DMS53 treated with DMSO at 0.1 percent for 48 hours (cell line): Measurements from ENCODE around the gene RPL3.
"Not testable (repeated sequence)": the region's sequence is repeated elsewhere in the genome, so short reads cannot be mapped to it uniquely, and the experiment has no call there.

Source experiments
- DNase-seq: peaks from one replicate; lab custom pipeline; 2025; ENCODE audit not compliant: unreplicated experiment; lab: John Stamatoyannopoulos, UW

The RPL3 gene

DNA sequence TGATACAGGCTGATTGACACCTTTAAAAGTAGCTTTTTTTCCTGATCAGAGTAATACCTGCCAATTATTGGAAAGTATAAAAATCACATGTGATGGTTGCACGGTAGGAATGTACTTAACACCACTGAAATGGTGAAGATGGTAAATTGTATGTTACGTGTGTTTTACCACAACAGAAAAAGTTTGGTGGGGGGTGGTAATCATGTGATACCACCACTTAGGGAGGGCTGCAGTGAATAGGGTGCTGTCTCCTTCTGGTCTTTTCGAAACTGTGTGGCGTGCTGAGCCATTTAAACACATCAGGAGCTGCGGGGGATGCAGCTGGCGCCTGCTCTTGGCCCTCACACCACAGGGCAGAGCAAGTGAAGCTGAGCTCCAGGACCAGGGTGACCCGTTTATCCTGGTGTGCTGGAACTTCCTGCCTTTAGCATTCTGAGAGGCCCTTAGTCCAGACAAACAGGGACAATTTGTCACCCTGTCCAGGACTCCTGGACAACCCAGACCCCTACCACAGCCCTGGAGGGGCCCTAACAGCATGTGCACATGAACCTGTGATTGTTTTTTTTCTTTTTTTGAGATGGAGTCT is 33.0 kb upstream of the RPL3 start:
- no peak for DNase-seq

DNA sequence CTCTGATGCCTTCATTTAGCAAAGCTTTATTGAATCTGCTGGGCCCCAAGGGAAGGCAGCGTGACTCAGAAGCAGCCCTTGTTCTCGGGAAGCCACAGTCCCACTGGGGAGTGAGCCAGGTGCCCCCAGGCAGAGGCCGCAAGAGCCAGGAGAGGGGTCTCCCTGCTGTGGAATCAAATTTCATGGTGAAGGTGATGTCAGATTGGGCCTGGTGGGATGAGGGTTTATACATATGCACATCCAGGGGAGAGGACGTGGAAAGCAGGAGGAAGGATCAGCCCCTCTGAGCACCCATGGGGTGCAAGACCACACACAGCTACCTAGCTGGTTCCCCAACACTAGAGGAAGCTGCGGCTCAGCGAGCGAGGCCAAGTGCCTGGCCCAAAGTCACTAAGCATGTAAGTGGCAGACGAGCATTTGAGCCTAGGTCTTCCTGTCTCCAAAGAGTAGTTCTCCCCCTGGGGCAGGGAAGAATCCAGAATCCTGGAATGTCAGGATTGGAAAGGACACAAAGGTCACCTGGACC is 32.3 kb upstream of the RPL3 start:
- DNase-seq = no peak

DNA sequence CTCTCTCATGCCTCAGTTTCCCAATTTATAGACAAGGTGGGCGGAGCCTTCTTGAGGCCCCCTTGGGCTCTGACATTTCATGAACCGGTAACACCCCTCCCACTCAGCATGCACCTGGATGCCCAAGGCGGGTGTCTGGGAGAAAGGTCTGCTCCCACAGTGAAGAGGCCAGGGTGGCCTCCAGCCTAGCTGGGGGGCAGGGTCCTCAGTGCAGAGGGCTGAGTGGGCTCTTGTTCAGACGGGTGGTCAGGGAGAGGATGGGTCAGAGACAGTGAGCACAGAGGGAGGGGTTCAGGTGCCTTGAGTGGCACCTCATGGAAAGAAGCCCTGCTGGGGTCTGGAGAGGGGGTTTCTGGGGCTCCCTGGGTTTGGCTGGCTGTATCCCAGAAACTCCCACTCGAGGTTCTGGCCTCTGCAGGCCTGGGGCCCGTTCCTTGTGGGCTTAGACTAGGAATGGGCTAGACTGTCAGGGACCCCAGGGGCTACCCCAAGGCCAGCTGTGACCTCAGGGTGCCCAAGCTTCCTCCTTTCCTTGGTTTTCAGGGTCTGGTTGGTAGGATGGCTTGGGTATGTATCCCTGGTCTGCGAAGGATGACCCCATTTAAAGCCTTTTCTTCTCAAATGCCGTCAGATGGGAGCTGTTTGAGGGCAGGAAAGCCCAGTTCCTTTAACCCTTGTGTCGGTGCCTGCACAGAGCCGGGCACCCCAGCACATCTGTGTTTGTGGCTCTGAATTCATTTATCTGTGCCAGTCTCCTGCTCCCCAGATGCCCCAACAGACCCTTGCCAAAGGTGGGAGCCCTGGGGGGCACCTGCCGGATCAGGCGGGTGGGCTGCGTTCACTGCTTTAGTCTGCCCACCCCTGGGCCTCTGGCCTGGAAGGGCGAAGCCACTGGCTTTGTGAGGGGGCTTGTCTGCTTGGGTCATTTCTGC is 31.6 kb upstream of the RPL3 start:
- no peak for DNase-seq

GRCh38 chr22:39349967-39350726 is 30.7 kb upstream of the RPL3 start, which contains the start of gene SYNGR1:
Gene SYNGR1, plus strand, starts transcription at chr22:39349991. Its CDS starts 20 bp downstream, at chr22:39350011.
- DNase-seq = no peak

GRCh38 chr22:39349506-39349966 is 30.1 kb upstream of the RPL3 start:
- DNase-seq = no peak

DNA sequence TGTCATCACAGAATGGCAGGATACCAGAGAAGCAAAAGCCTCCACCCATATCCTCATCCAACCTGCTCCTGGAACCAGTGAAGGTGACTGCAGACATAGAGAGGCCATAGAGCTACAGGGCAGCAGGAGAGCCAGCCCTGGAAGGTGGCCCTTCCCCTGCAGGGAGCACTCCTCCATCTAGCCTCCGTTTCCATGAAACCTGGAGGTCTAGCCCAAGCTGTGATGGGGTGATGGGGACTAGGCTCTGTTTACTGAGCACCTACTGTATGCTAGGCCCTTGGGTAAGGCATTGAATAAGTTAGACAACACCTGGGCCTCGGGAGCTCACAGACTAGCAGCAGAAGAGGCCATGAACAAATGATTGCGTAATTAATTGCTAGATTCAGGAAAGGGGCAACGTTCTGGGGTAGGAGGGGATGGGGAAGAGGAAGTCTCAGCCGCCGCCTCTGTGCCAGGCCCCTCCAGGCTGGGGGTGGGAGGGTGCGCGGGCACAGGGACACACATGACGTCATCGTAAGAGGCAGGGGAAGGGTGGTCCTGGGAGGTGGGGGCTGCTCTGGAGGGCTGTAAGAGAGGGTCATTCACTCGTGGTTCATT is 29.6 kb upstream of the RPL3 start:
- DNase-seq = no peak

- no peak for DNase-seq
Measured at GRCh38 chr22:39345231-39345630, 25.8 kb upstream of the RPL3 start.

- no peak for DNase-seq
Measured at GRCh38 chr22:39344046-39344390, 24.6 kb upstream of the RPL3 start.

GRCh38 chr22:39343259-39344045 is 24.0 kb upstream of the RPL3 start:
- DNase-seq = peak; percentile 54

DNA sequence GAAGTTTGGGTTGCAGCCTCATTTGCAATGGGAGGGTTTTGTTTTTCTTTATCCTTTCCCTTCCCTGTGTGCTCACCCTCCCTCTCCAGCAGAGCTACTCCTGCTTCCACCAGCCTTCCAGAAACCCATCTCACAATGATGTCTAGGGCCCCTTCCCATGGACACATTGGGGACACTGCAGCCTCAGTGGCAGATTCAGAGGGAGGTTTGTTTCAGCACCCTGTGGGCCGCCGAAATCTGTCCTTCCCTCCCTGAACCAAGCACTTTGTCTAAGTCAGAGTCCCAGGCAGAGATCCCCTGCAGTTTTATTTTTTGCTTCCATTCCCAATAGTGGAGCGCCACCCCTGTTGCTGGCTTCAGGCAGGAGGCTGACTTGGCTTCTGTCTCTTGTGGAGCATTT is 21.8 kb upstream of the RPL3 start:
- no peak for DNase-seq

DNA sequence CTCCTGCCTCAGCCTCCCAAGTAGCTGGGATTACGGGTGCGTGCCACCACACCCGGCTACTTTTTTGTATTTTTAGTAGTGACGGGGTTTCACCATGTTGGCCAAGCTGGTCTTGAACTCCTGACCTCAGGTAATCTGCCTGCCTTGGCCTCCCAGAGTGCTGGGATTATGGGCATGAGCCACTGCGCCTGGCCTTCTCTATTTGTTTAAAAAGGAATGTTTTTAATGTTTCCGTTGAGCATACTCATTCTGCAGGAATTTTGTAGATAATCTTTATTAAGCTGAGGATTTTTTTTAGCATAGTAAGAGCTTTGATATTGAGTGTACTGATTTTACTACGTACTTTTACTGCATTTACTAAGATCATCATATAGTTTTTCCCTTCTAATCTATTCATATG is 20.4 kb upstream of the RPL3 start:
- not testable (repeated sequence) for DNase-seq

- DNase-seq = no peak
Measured at GRCh38 chr22:39336411-39336810, 17.0 kb upstream of the RPL3 start.

GRCh38 chr22:39332441-39333064 is 13.1 kb upstream of the RPL3 start:
- no peak for DNase-seq

DNA sequence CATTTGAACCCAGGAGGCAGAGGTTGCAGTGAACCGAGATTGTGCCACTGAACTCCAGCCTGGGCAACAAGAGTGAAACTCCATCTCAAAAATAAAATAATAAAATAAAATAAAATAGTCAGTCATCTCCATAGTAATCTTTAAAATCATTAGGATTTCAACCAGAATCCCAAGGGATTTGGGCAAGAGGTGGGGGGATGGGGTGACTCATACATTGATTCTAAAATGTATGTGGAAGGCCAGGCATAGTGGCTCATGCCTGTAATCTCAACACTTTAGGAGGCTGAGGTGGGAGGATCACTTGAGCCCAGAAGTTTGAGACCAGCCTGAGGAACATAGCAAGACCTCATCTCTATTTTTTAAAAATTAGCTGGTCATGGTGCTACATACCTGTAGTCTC is 11.1 kb upstream of the RPL3 start:
- not testable (repeated sequence) for DNase-seq

- no peak for DNase-seq
Measured at GRCh38 chr22:39327995-39328754, 8.8 kb upstream of the RPL3 start.

DNA sequence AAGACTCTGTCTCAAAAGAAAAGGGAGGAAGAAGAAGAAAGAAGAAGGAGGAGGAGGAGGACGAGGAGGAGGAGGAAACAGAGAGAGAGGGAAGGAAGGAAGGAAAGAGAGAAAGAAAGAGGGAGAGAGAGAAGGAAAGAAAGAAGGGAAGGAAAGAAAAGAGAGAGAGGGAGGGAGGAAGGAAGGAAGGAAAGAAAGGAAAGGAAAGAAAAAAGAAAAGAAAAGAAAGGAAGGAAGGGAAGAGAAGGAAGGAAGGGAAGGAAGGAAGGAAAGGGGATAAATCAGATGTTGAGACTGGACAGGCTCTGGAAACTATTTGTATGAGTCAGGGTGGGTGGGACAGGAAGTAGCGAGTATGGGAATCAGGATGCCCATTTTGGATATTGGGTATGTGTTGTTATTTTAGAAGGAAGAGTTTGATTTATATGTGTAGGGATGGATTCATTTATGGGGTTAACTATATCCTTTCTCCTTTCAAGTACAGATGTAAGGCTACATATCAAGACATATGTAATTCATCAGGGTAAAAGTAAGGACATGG is 6.0 kb upstream of the RPL3 start:
- DNase-seq = no peak

DNA sequence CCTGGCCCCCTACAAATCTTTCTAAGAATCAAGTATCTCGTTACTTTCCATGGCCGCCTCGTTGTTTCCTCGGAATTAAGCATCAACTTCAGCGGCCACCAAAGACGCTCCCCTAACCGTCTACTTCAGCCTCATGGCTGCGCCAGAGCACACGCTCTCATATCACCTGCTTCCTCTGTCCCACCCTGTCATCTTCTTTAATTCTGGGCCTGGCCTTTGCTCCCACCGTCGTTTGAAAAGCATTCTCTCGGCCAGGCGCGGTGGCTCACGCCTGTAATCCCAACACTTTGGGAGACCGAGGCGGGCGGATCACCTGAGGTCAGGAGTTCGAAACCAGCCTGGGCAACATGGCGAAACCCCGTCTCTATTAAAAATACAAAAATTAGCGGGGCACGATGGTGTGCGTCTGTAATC is 1.2 kb upstream of the RPL3 start:
- DNase-seq = not testable (repeated sequence)

GRCh38 chr22:39318507-39319283 is 728 bp downstream of the RPL3 start:
- DNase-seq = no peak
